COR-L47 (cell line): ENCODE results near the gene KRT12.
"Not testable (repeated sequence)": the region's sequence is repeated elsewhere in the genome, so short reads cannot be mapped to it uniquely, and the experiment has no call there.

Source experiments
- DNase-seq: peaks from one replicate; lab custom pipeline; 2025; lab: John Stamatoyannopoulos, UW

The KRT12 gene

GRCh38 chr17:40814657-40815056 is 52.4 kb downstream of the KRT12 start:
- DNase-seq, result not testable (repeated sequence)

DNA sequence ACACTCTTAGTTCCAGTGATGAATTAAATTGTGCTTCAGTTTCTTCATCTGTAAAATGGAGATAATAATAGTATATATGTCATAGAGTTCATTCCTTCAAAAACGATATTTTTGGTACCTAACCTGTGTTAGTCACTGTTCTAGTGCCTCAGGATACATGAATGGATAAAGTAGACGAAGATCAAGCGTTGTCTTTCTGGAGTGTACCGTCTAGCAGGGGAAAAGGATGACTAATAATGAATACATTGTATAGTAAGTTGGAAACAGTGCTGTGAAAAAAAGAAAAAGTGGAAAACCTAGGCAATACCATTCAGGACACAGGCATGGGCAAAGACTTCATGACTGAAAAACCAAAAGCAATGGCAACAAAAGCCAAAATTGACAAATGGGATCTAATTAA is 53.2 kb downstream of the KRT12 start:
- DNase-seq, result no peak

DNA sequence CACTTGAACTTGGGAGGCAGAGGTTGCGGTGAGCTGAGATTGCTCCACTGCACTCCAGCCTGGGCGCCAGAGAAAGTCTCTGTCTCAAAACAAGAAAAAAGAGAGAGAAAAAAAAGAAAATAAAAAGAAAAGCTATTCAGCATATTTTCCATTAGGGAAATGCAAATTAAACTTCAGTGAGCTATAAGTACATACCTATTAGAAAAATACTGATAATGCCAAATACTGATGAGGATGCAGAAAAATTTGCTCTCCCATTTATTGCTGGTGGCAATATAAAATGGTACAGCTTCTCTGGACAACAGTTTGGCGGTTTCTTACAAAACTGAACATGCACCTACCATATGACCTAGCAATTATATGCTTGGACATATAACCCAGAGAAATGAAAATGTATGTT is 54.4 kb downstream of the KRT12 start:
- no peak for DNase-seq
